NAMALWA (cell line): ENCODE data around the gene MYLK.
A peak's percentile ranks its signal among the peaks of the same experiment; 100 is the strongest.
"Not testable (repeated sequence)": the region's sequence is repeated elsewhere in the genome, so short reads cannot be mapped to it uniquely, and the experiment has no call there.

Experiments
- DNase-seq: peaks from one replicate; pipeline ENCODE4 v3.0.0-alpha.2; 2015; ENCODE audit warnings: low spot score

Gene MYLK

GRCh38 chr3:123621850-123622189 lies 262.3 kb downstream of the MYLK start:
- no peak for DNase-seq

- no peak for DNase-seq
Observed at GRCh38 chr3:123621186-123621849, 262.8 kb downstream of the MYLK start.

- DNase-seq, result no peak
Observed at GRCh38 chr3:123620343-123620742, 263.8 kb downstream of the MYLK start.

- peak; percentile 37 for DNase-seq
Observed at GRCh38 chr3:123618768-123619484, 265.2 kb downstream of the MYLK start.

GRCh38 chr3:123618076-123618708 lies 265.9 kb downstream of the MYLK start:
- no peak for DNase-seq

GRCh38 chr3:123616593-123616992 lies 267.5 kb downstream of the MYLK start:
- no peak for DNase-seq

- no peak for DNase-seq
Observed at GRCh38 chr3:123613543-123613942, 270.6 kb downstream of the MYLK start.

- DNase-seq, result not testable (repeated sequence)
Observed at GRCh38 chr3:123611674-123612073, 272.5 kb downstream of the MYLK start.

GRCh38 chr3:123611082-123611481 lies 273.1 kb downstream of the MYLK start:
- DNase-seq, result no peak

GRCh38 chr3:123610331-123610730 lies 273.8 kb downstream of the MYLK start:
- DNase-seq, result peak; percentile 84

GRCh38 chr3:123609063-123609462 lies 275.1 kb downstream of the MYLK start:
- DNase-seq, result no peak

GRCh38 chr3:123608263-123608937 lies 275.7 kb downstream of the MYLK start:
- DNase-seq, result no peak

- DNase-seq, result no peak
Observed at GRCh38 chr3:123606527-123606926, 277.6 kb downstream of the MYLK start.

- DNase-seq, result no peak
Observed at GRCh38 chr3:123605789-123606234, 278.3 kb downstream of the MYLK start.

GRCh38 chr3:123603153-123603552 lies 281.0 kb downstream of the MYLK start:
- DNase-seq, result not testable (repeated sequence)

- DNase-seq, result no peak
Observed at GRCh38 chr3:123602325-123602724, 281.8 kb downstream of the MYLK start.

GRCh38 chr3:123600863-123601262 lies 283.3 kb downstream of the MYLK start:
- not testable (repeated sequence) for DNase-seq

GRCh38 chr3:123597561-123597960 lies 286.6 kb downstream of the MYLK start:
- DNase-seq, result no peak

- DNase-seq, result no peak
Observed at GRCh38 chr3:123595396-123596180, 288.5 kb downstream of the MYLK start.

GRCh38 chr3:123593381-123593780 lies 290.8 kb downstream of the MYLK start:
- DNase-seq, result no peak

GRCh38 chr3:123590685-123591450 lies 293.3 kb downstream of the MYLK start:
- no peak for DNase-seq
